CD4-positive, alpha-beta T cell treated with Interleukin-4 for 4 hours (primary cell): Measurements from ENCODE around the gene TM9SF3.

Source experiments
- DNase-seq: peaks from one replicate; pipeline ENCODE4 v3.0.0-alpha.2; 2020

Gene TM9SF3

DNA sequence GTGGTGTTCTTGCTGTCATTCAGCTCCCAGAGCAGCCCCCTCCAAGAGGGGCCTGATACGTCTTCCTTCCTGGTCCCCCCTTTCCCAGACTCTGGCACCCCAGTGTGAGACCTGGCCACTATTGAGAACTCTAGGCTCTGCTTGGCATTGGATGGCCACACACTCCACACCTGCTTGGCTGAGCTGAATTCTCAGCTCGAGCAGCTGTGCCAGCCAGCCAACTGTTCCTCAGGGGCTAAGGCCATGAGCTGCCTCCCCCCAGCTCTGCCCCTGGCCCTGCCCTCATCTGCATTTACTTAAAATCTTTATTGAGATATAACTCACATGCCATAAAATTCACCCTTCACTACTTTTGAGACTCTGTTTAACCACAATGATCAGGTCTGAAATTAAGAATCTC, 79.8 kb downstream of the TM9SF3 start:
- no peak for DNase-seq

DNA sequence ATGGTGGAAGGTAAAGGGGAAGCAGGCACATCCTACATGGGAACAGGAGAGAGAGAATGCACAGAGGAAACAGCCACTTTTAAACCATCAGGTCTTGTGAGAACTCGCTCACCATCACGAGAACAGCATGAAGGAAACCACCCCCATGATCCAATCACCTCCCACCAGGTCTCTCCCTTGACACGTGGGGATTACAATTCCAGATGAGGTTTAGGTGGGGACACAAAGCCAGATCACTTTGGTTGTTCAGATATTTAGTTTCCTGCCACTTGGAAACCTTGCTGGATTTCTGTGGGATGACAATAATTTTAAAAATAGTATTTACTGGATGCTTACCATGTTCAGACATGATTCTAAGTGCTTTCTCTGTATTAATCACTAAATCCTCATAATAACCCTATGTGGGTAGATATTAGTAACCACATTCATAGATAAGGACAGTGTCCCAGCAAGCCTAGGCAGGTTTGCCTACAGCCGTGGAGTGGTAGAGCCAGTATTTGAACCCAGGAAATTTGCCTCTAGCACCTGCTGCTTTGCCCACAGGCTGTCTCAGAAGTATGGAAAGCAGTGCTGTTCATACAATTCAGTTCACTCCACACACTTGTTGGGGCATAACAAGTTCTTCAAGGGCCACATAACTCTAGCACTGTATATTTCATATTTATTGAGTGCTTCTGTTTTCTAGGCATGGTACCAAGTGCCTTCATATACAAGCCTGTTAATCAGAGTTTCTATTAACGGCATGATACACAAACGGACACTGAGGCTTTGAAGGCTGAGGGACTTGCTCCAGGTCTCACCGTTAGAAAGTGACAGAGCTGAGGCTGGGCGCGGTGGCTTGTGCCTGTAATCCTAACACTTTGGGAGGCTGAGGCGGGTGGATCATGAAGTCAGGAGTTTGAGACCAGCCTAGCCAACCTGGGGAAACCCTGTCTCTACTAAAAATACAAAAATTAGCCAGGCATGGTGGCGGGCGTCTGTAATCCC, 81.4 kb downstream of the TM9SF3 start:
- DNase-seq = no peak

- DNase-seq = no peak
Observed at GRCh38 chr10:96502561-96503282, 84.1 kb downstream of the TM9SF3 start.

- DNase-seq = no peak
Observed at GRCh38 chr10:96501985-96502384, 84.8 kb downstream of the TM9SF3 start.

GRCh38 chr10:96500519-96500918, 86.3 kb downstream of the TM9SF3 start:
- no peak for DNase-seq

GRCh38 chr10:96500050-96500449, 86.8 kb downstream of the TM9SF3 start:
- no peak for DNase-seq

DNA sequence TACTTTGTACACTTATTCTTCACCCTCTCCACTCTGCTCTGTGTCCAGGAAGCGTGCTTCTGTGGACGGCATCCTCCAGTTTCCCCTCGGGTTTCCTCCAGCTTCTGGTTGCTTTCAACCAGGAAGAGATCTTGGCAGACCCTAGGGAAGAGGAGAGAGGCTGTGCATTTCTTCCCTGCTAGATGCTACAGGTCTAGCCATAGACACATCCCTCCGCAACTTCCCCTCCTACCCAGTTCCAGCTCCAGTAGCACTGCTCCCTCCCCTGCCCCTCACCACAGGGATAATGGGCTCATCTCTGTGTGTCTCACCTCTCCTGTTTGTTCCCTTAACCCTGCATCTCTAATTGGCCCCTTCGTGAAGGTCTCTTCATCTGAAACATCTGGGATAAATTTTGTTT, 89.4 kb downstream of the TM9SF3 start:
- DNase-seq = no peak

DNA sequence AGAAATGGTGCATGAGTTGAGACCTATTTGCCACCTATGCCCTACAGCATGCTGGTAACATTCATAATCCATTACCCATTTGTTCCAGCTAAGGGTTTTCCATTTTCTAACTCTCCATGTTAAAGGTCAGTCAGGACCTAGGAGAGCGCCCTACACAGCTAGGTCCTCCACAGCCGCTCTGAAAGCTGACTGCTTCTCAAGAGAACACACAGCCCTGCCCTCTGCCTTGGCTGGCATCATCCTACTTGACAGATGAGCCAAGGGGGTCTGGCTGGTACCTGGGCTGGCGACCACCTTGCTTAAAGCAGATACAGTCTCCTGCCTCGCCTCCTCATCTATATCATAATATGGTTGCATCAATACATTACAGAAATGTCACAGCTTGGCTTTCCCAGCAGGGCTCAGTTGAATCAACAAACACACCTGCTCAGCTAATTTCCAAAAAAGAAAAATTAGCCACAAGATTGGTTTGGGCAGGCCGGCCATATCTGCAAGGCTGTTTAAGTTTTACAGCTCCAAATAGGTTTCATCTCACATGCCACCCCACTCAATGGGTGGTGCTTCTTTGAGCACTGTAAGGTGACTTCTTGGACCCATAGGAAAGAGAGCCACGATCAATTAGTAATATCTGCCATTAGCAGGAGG, 90.4 kb downstream of the TM9SF3 start:
- DNase-seq = no peak

DNA sequence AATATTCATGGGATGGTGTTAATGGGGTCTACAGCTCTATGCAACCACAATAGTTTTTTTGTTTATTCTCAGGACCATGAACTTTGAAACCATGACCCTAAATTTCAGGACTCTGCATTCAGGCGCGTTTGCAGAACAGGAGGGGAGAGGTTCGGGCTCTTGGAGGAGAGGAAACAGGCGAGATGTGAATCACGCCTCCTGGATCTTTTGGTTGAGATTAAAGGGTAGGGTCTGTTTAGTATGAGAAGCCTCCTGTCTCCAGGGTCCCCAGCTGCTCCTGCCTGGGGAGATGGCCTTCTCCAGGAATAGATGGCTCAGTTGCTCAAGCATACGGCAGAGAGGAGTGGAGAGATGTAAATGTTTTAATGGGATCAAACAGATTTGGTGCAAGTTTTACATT, 91.3 kb downstream of the TM9SF3 start:
- no peak for DNase-seq

- DNase-seq = no peak
Observed at GRCh38 chr10:96494694-96495093, 92.1 kb downstream of the TM9SF3 start.

DNA sequence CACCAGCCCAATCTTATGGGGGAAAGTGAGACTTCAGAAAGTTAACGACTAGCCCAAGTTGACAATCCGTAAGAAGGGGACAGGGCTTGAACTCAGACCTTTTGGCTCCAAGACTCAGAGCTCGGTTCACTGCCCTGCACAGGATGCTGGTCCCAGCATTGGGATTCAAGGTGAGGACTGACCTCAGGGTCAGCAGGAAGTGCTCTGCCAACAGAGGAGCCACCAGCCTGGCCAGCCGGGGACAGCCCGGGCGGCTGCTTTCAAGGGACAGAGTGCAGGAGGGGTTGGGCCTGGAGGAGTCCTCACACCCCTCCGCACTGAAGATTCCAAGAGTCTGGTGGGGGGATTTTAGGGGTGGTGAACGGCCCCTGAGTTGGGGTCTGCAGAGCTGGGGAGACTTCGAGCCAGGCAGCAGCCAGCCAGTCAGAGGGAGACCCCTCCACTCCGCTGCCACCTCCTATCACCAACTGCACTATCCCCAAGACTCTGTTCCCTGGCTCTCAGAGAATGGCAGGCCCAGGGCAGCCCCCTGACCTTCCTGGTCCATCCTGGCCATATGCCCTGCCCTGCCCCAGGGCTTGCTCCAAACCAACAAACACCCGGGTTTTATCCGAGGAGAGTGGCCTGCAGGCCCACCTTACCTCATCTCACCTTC, 92.8 kb downstream of the TM9SF3 start:
- DNase-seq = no peak

GRCh38 chr10:96493254-96493653, 93.6 kb downstream of the TM9SF3 start:
- no peak for DNase-seq

GRCh38 chr10:96491303-96491702, 95.5 kb downstream of the TM9SF3 start:
- DNase-seq = no peak

- DNase-seq = no peak
Observed at GRCh38 chr10:96488161-96488935, 98.5 kb downstream of the TM9SF3 start.

GRCh38 chr10:96482815-96483588, 103.8 kb downstream of the TM9SF3 start:
- no peak for DNase-seq

DNA sequence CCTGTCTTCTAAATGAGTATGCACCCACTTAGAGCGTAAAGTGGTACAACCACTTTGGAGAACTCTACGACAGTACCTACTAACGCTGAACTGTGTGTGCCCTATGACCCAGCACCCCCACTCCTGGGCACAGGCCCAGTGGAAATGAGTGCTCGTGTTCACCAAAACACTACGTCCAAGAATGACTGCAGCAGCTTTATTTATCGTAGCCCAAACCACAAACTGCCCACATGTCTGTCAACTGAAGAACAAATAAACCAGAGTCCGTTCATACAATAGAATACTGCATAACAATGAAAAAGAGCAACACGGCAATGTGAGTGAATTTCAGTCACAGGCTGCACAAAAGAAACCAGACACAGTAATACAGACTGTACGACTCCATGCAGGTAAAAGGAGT, 108.5 kb downstream of the TM9SF3 start:
- DNase-seq = no peak

- no peak for DNase-seq
Observed at GRCh38 chr10:96473866-96474265, 112.9 kb downstream of the TM9SF3 start.

DNA sequence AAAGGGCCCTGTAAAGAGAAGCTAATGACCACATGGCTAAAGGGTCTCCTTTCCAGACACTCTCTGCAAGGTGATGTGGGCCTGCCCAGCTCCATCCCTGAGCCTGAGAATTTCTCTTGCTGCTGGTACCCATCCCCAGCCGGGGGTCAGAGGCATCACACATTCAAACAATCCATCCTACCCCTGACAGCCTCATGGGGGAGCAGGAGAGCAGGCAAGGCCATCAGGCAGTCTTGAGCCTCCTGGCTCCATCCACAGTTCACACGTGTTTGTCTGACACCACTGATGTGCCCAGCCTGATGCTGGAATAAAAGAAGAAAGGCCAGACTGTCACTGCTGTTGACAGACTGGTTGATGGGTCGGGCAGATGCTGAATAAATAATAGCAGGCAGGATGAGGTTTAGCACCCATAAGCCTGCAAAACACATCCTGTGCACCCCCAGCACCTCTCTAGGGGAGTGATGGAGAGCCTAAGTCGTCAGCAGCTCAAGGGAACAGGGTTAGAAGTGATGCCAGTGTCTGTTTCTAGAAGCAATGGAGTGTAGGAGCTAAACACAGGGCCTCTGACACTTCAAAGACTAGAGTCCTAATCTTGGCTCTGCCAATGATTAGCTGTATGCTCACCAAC, 116.6 kb downstream of the TM9SF3 start:
- DNase-seq = peak; percentile 1

- no peak for DNase-seq
Observed at GRCh38 chr10:96468845-96469244, 118.0 kb downstream of the TM9SF3 start.
